Activated CD4-positive, alpha-beta T cell treated with anti-CD3 and anti-CD28 coated beads for 48 hours (primary cell): ENCODE measurements around the gene MED8.
"Not testable (repeated sequence)": the region's sequence is repeated elsewhere in the genome, so short reads cannot be mapped to it uniquely, and the experiment has no call there.

ENCODE experiments used
- DNase-seq: peaks from one replicate; pipeline ENCODE4 v3.0.0-alpha.2; 2020

The MED8 gene

GRCh38 chr1:43382027-43382779, 7.4 kb downstream of the MED8 start:
- no peak for DNase-seq

- DNase-seq: no peak
Measured at GRCh38 chr1:43381612-43382011, 8.0 kb downstream of the MED8 start.

GRCh38 chr1:43379476-43379875, 10.1 kb downstream of the MED8 start:
- no peak for DNase-seq

- DNase-seq: no peak
Measured at GRCh38 chr1:43377831-43378230, 11.8 kb downstream of the MED8 start.

GRCh38 chr1:43376723-43377235, 12.8 kb downstream of the MED8 start:
- DNase-seq: no peak

- no peak for DNase-seq
Measured at GRCh38 chr1:43373066-43373940, 16.3 kb downstream of the MED8 start.

GRCh38 chr1:43372172-43372571, 17.4 kb downstream of the MED8 start:
- DNase-seq: no peak

- no peak for DNase-seq
Measured at GRCh38 chr1:43370564-43370963, 19.0 kb downstream of the MED8 start.

- not testable (repeated sequence) for DNase-seq
Measured at GRCh38 chr1:43369779-43370178, 19.8 kb downstream of the MED8 start.

- DNase-seq: no peak
Measured at GRCh38 chr1:43368646-43369020, 21.0 kb downstream of the MED8 start.

- DNase-seq: peak; percentile 92
Measured at GRCh38 chr1:43367904-43368645, 21.5 kb downstream of the MED8 start, which contains the start of gene ELOVL1. Gene ELOVL1 (minus strand): TSS chr1:43368011. CDS start chr1:43365609, 2,402 bp downstream.

GRCh38 chr1:43367026-43367903, 22.3 kb downstream of the MED8 start:
- peak; percentile 55 for DNase-seq

GRCh38 chr1:43366601-43367025, 23.0 kb downstream of the MED8 start:
- DNase-seq: no peak

GRCh38 chr1:43366179-43366578, 23.4 kb downstream of the MED8 start:
- peak; percentile 37 for DNase-seq

GRCh38 chr1:43365678-43366077, 23.9 kb downstream of the MED8 start:
- DNase-seq: no peak

- no peak for DNase-seq
Measured at GRCh38 chr1:43363935-43364525, 25.6 kb downstream of the MED8 start.

GRCh38 chr1:43363283-43363934, 26.2 kb downstream of the MED8 start:
- peak; percentile 28 for DNase-seq

- no peak for DNase-seq
Measured at GRCh38 chr1:43360616-43361015, 29.0 kb downstream of the MED8 start.

- DNase-seq: no peak
Measured at GRCh38 chr1:43359696-43360095, 29.9 kb downstream of the MED8 start.

- DNase-seq: peak; percentile 100
Measured at GRCh38 chr1:43358746-43359693, 30.6 kb downstream of the MED8 start, which contains the start of gene CDC20. Gene CDC20 (plus strand): TSS chr1:43358981. CDS start chr1:43359216, 235 bp downstream.
